Measurements from ENCODE around the gene WASF2. TPM values are rescaled to one million over a fixed set of nuclear protein-coding genes. Genes with fewer than 3 reads are reported as not detected.

Gene WASF2
- total RNA-seq, 1 donor from 2014 or later: 189 TPM

DNA sequence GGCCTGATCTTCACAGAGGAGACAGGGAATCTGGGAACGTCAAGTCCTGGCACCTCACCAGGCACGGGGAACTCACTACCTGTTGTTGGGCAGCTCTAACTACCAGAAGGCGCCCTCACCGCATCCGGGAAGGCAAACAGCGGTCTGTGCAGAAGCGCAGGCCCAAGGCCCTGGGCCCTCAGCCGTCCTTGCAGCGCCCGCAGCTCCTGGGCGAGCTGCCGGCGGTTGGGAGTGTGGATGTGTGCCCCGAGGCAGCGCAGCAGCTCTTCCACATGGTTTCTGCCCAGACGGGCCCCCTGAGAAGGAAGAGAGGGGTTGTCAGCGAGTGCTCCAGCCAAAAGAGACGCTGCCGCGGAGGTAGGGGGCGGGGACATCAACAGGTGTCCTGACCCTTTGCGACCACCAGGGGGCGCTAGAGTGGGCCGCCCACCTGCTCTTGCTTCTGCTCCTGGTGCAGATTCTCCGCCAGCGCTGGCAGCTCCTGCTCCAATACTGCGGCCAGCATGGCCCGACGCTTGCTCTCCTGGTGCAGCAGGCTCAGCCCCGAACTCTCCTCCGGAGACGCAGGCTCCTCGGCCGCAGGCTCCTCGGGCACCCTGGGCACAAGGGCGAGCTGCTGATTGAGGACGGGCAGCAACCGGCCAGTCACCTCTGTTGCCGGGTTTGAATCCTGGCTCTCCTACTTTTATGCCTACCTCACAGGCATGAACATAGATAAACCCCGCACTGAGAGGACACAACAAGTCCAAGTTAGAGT lies 132.5 kb downstream of the WASF2 start:
- Mint-ChIP-seq H3K27me3 (ENCODE audit: unreplicated experiment) (no peaks in the 10 kb centered on the region), H3K4me3 (ENCODE audit: unreplicated experiment) (no peak overlapping the region), H3K36me3 (ENCODE audit: unreplicated experiment) (peaks cover 28% of the 10 kb centered on the region), H3K27ac (ENCODE audit: unreplicated experiment) (no peak overlapping the region), H3K4me1 (ENCODE audit: unreplicated experiment) (peaks cover 2% of the 10 kb centered on the region), H3K9me3 (ENCODE audit: unreplicated experiment) (no peaks in the 10 kb centered on the region)
- TF ChIP-seq, protein P1, sequence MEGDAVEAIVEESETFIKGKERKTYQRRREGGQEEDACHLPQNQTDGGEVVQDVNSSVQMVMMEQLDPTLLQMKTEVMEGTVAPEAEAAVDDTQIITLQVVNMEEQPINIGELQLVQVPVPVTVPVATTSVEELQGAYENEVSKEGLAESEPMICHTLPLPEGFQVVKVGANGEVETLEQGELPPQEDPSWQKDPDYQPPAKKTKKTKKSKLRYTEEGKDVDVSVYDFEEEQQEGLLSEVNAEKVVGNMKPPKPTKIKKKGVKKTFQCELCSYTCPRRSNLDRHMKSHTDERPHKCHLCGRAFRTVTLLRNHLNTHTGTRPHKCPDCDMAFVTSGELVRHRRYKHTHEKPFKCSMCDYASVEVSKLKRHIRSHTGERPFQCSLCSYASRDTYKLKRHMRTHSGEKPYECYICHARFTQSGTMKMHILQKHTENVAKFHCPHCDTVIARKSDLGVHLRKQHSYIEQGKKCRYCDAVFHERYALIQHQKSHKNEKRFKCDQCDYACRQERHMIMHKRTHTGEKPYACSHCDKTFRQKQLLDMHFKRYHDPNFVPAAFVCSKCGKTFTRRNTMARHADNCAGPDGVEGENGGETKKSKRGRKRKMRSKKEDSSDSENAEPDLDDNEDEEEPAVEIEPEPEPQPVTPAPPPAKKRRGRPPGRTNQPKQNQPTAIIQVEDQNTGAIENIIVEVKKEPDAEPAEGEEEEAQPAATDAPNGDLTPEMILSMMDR (IDR thresholded peaks at IDR 0.05): peak; percentile 94
- DNase-seq (ENCODE audit: extremely low spot score, unreplicated experiment): peak; percentile 91

DNA sequence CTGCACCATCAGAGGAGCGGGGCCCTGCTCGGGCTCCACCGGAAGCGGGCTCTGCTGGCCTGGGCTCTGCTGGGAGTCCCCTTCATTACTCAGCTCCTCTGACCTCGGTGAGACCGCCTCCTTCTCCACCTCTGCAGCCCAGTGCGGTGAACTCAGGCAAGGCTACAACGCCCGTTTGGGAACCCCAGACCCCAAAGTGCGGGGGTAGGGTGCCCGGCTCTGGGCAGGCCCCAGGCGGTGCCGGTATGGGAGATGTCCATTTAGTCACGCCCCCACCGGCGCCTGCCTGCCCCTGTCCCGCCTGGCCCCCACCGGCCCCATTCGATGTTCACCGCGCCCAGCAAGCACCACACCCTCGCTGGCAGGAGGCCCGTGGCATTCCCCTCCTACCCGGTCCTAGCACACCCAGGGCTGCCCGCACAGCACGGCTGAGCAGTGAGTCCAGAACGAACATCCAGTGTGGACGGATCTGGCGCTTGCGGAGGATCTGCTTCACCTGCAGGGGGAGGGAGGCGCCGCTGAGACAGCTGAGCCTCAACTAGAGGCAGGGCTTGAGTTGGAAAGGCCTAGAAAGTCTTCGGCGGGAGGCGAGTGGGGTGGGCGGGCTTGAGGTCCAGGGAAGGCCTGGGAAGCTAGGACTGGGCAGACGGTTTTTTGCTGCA lies 133.2 kb downstream of the WASF2 start:
- no peak for DNase-seq (ENCODE audit: extremely low spot score, unreplicated experiment)
- Mint-ChIP-seq H3K27me3 (ENCODE audit: unreplicated experiment) (no peaks in the 10 kb centered on the region), H3K36me3 (ENCODE audit: unreplicated experiment) (peaks cover 21% of the 10 kb centered on the region), H3K4me1 (ENCODE audit: unreplicated experiment) (peaks cover 2% of the 10 kb centered on the region), H3K9me3 (ENCODE audit: unreplicated experiment) (no peaks in the 10 kb centered on the region), H3K4me3 (ENCODE audit: unreplicated experiment) (no peak overlapping the region), H3K27ac (ENCODE audit: unreplicated experiment) (no peak overlapping the region)
- TF ChIP-seq, protein P1 (IDR thresholded peaks at IDR 0.05): no peak

DNA sequence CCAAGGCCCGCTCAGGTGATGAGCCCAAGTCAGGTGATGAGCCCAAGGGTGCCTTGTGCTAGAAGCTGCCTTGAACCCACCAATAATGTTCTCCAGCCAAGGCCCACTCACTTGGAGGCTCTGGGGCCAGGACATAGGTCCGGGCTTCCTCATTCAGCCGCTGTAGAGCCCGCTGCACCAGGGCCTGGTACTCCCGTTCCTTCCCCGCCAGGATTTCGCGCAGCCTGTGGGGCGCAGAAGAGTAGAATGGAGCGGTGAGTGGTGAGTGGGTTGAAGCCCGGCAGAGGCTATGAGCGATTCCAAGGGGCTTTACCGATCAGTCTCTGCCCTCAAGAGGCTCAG lies 133.7 kb downstream of the WASF2 start:
- Mint-ChIP-seq H3K27ac (ENCODE audit: unreplicated experiment) (no peak overlapping the region), H3K4me1 (ENCODE audit: unreplicated experiment) (peaks cover 5% of the 10 kb centered on the region), H3K4me3 (ENCODE audit: unreplicated experiment) (no peak overlapping the region), H3K36me3 (ENCODE audit: unreplicated experiment) (peaks cover 20% of the 10 kb centered on the region), H3K9me3 (ENCODE audit: unreplicated experiment) (no peaks in the 10 kb centered on the region), H3K27me3 (ENCODE audit: unreplicated experiment) (no peaks in the 10 kb centered on the region)
- TF ChIP-seq, protein P1 (IDR thresholded peaks at IDR 0.05): no peak
- DNase-seq (ENCODE audit: extremely low spot score, unreplicated experiment): no peak

DNA sequence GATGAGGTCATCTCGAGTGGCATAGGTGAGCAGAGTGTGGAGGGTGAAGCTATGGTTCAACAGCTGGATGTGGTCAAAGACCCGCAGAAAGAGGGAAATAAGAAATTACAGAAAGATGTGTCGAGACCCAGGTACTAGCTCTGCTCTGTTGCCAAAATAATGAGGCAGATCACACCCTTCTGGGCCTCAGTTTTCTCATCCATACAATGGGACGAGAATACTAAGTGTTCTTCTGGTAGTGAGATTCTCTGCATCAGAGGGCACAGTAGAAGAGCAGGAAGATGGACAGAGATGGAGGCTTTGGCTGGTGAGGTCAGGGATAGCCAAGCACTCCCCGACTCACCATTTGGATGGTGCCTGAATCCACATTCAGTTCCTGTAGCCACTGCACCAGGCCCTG lies 134.3 kb downstream of the WASF2 start:
- H3K36me3 Mint-ChIP-seq (ENCODE audit: unreplicated experiment): peaks cover 19% of the 10 kb centered on the region
- no peak for DNase-seq (ENCODE audit: extremely low spot score, unreplicated experiment)
- TF ChIP-seq, protein P1 (IDR thresholded peaks at IDR 0.05): no peak
- H3K4me1 Mint-ChIP-seq (ENCODE audit: unreplicated experiment): peaks cover 8% of the 10 kb centered on the region
- H3K4me3 Mint-ChIP-seq (ENCODE audit: unreplicated experiment): no peak overlapping the region
- no peak overlapping the region for H3K27ac Mint-ChIP-seq (ENCODE audit: unreplicated experiment)
- no peaks in the 10 kb centered on the region for H3K9me3 Mint-ChIP-seq (ENCODE audit: unreplicated experiment)
- no peaks in the 10 kb centered on the region for H3K27me3 Mint-ChIP-seq (ENCODE audit: unreplicated experiment)

Other genes starting within 250 kb of the WASF2 start
- gene TMEM222, start 168.0 kb downstream of the WASF2 start, total RNA-seq: 46.5 and 47.1 TPM in 2 replicates
- gene SYTL1, start 148.1 kb downstream of the WASF2 start, total RNA-seq: 0.46 and 0.97 TPM in 2 replicates
- gene MAP3K6, start 123.2 kb downstream of the WASF2 start, total RNA-seq: 43.0 and 48.2 TPM in 2 replicates
- gene FCN3, start 115.3 kb downstream of the WASF2 start, total RNA-seq: not detected in 2 replicates
- not detected in 2 replicates for gene CD164L2, start 106.8 kb downstream of the WASF2 start, total RNA-seq
- 0.50 and 0.56 TPM in 2 replicates for gene GPR3, start 97.5 kb downstream of the WASF2 start, total RNA-seq
- 118 and 124 TPM in 2 replicates for gene AHDC1, start 114.0 kb upstream of the WASF2 start, total RNA-seq
- not detected in 2 replicates for gene FGR, start 145.0 kb upstream of the WASF2 start, total RNA-seq
- 49.5 and 54.1 TPM in 2 replicates for gene IFI6, start 182.0 kb upstream of the WASF2 start, total RNA-seq
- 12.7 and 15.5 TPM in 2 replicates for gene FAM76A, start 235.8 kb upstream of the WASF2 start, total RNA-seq

Measured in osteocyte (in vitro differentiated cells).